Prostate gland (tissue), 2 donors: Measurements from ENCODE around the gene PLPP6. TPM values are rescaled to one million over a fixed set of nuclear protein-coding genes. Genes with fewer than 3 reads are reported as not detected.

ENCODE experiments used
- DNase-seq: peaks from one replicate; pipeline ENCODE4 v3.0.0-alpha.2; 2019; ENCODE audit warnings: low spot score
- H3K27ac ChIP-seq, 2 donors: fragments of 200-600 bp; sonication (generic); 2 replicates each; pipeline ENCODE4 v1.5.1; 2017 to 2019
- H3K27me3 ChIP-seq: fragments of 200-600 bp; sonication (generic); replicated peaks from 2 replicates; pipeline ENCODE4 v1.5.1; 2019; ENCODE audit not compliant: insufficient read depth
- H3K36me3 ChIP-seq, 2 donors: fragments of 200-600 bp; sonication (generic); 1 replicate in 1 of 2; 2 replicates in 1 of 2; pipeline versions ENCODE4 v1.5.1 to v1.8.1; 2017 to 2019
- H3K4me1 ChIP-seq: fragments of 200-600 bp; sonication (generic); replicated peaks from 2 replicates; pipeline ENCODE4 v1.5.1; 2019
- H3K4me3 ChIP-seq, 2 donors: fragments of 200-600 bp; sonication (generic); 2 replicates each; pipeline ENCODE4 v1.5.1; 2017 to 2019
- H3K9me3 ChIP-seq: fragments of 200-600 bp; sonication (generic); 2 replicates; pipeline ENCODE4 v1.5.1; 2017
- POLR2A ChIP-seq: fragments of 450-650 bp; IDR thresholded peaks from one replicate; pipeline ENCODE4 v1.6.1; 2016; ENCODE audit warnings: antibody characterized with exemption, mild to moderate bottlenecking
- POLR2AphosphoS5 ChIP-seq: sonication (generic); formaldehyde crosslinking; IDR thresholded peaks from one replicate; pipeline ENCODE4 v1.6.1; 2017; ENCODE audit warnings: antibody characterized with exemption
- WGBS: methylation state at CpG from one replicate; pipeline ENCODE4 v1.1.5; 2018; 5-methylcytosine and 5-hydroxymethylcytosine counted together
- intact Hi-C: fragments of 100-400 bp; cut with DNase I; formaldehyde crosslinking; loops from one replicate; pipeline ENCODE4 v1.14.2; 2022
- total RNA-seq, 2 donors: library from RNA; depleted of rRNA; stranded (reverse); fragments of >200 nt; gene quantifications; one replicate each; pipeline ENCODE4 v1.1.0, GENCODE V29; 2016
- TF ChIP-seq, protein P1 (sequence below), 4 experiments: fragments of 200-600 bp in 2 of 4; fragments of 450-650 bp in 2 of 4; sonication (generic) in 2 of 4; IDR thresholded peaks; 1 replicate in 3 of 4; 2 replicates in 1 of 4; pipeline ENCODE4 v1.5.1; 2016 to 2019; ENCODE audit warnings: antibody characterized with exemption in 4 of 4, mild to moderate bottlenecking in 2 of 4, moderate library complexity in 2 of 4

Gene PLPP6
- total RNA-seq, 2 donors from 2014 or later = 15.6 to 32.5 TPM

DNA sequence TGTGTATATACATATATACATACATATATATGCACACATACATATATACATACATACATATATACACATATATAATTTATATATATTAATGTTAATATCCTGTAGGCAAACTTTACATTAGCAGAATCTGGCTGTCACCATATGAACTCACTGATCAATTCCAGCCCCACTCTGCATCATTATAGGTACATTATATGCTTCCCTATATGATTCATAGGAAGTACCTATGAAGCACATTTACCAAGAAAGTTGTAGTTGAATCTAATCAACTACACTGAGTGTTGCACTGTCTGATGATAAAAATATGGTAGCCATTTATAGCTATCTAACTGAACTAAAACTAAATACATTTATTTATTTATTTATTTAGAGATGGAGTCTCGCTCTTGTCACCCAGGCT, 9.6 kb downstream of the PLPP6 start:
- DNase-seq = no peak
- Histone ChIP-seq H3K4me3 (no peak overlapping the region), H3K9me3 (no peaks in the 10 kb centered on the region), H3K27me3 (no peaks in the 10 kb centered on the region), H3K36me3 (no peaks in the 10 kb centered on the region), H3K4me1 (no peaks in the 10 kb centered on the region), H3K27ac (no peak overlapping the region)
- TF ChIP-seq POLR2A (no peak), POLR2AphosphoS5 (no peak)
- TF ChIP-seq, protein P1, sequence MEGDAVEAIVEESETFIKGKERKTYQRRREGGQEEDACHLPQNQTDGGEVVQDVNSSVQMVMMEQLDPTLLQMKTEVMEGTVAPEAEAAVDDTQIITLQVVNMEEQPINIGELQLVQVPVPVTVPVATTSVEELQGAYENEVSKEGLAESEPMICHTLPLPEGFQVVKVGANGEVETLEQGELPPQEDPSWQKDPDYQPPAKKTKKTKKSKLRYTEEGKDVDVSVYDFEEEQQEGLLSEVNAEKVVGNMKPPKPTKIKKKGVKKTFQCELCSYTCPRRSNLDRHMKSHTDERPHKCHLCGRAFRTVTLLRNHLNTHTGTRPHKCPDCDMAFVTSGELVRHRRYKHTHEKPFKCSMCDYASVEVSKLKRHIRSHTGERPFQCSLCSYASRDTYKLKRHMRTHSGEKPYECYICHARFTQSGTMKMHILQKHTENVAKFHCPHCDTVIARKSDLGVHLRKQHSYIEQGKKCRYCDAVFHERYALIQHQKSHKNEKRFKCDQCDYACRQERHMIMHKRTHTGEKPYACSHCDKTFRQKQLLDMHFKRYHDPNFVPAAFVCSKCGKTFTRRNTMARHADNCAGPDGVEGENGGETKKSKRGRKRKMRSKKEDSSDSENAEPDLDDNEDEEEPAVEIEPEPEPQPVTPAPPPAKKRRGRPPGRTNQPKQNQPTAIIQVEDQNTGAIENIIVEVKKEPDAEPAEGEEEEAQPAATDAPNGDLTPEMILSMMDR (IDR thresholded peaks at IDR 0.05) = no peak
- 100% methylated on average over 1 of the region's 1 CpG for WGBS
- intact Hi-C loops = loop anchor here (10.0 kb wide), 1 partner anchor 953 kb away; the partner anchor contains the start of gene RIC1

DNA sequence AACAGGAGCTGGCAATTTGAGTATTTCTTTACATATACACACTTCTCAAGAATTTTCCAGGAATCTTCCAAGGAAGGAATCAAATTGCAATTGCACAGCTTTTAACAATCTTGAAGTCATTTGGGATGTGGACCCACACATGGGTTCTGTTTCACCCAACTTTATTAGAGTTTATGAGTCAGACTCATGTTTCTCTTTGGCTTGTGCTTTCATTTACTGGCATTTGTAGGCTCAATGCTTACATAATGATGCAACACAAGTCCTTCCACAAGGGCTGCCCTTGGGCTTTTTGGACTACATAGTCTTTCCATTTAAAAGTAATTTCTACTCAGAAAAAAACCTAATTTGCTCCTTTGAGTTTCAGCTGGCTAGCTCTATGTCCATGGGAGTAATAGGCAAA, 12.7 kb downstream of the PLPP6 start:
- Histone ChIP-seq H3K36me3 (no peaks in the 10 kb centered on the region), H3K9me3 (no peaks in the 10 kb centered on the region), H3K4me1 (no peaks in the 10 kb centered on the region), H3K27me3 (no peaks in the 10 kb centered on the region), H3K4me3 (no peak overlapping the region), H3K27ac (peak overlapping the region in 1 of 2 donors; percentile 12)
- peak; percentile 42 for DNase-seq
- TF ChIP-seq POLR2AphosphoS5 (peak; percentile 89), POLR2A (no peak)
- TF ChIP-seq, protein P1 (IDR thresholded peaks at IDR 0.05) = peak in 1 of 4 experiments; percentile 6
- intact Hi-C loops = loop anchor here (10.0 kb wide), 1 partner anchor 950 kb away; the partner anchor contains the start of gene RIC1

DNA sequence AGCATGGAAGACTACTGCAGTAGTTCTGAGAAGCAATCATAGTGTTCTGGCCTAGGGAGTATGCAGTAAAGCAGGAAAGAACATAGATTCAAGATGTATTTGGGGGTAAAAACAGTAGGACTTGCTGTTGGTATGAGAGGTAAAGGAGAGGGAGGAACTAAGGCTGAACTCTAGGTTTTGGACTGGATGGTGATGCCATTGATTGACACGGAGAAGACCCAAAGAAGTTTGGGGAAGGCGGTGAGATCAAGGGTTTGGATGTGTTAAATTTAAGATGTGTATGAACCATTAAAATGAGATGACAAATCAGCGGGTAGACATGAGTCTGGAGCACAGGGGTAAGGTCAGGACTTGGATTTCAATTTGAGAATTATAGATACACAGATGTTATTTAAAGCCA, 15.3 kb downstream of the PLPP6 start:
- Histone ChIP-seq H3K9me3 (no peaks in the 10 kb centered on the region), H3K27me3 (no peaks in the 10 kb centered on the region), H3K4me3 (no peak overlapping the region), H3K27ac (peak overlapping the region; percentile 94 to 98), H3K4me1 (no peaks in the 10 kb centered on the region), H3K36me3 (no peaks in the 10 kb centered on the region)
- WGBS = 80% methylated on average over 3 of the region's 3 CpGs
- intact Hi-C loops = loop anchor here (10.0 kb wide), 1 partner anchor 947 kb away; the partner anchor contains the start of gene RIC1
- no peak for DNase-seq
- TF ChIP-seq POLR2AphosphoS5 (no peak), POLR2A (no peak)
- TF ChIP-seq, protein P1 (IDR thresholded peaks at IDR 0.05) = no peak

DNA sequence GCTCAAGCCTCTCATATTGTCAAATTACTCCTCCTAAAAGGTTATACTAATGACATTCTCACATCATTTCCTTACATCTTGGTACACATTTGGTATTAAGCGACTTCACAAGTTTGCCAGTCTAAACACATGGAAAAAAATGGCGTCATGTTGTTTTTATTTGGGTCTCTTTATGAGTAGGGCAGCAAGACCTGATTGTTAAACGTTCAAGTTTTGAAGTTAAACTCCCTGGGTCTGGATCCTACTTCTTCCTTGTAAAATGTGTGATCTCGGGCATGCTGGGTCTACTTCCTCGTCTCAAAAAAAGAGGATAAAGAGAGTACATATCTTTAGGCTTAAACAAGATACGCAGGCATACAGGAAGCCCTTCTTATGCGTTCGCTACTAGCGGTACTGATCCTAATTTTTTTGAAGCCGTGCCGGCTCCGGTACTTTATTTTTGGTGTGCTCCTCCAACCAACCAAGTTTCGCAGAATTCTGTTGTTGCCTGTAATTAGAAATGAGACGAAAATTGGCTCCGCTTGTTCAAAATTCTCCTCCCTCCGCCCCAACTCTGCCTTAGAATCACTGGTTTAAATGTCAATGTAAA, 16.7 kb downstream of the PLPP6 start:
- no peaks in the 10 kb centered on the region for H3K36me3 ChIP-seq
- no peaks in the 10 kb centered on the region for H3K9me3 ChIP-seq
- peak overlapping the region; percentile 54 to 92 for H3K4me3 ChIP-seq
- H3K27ac ChIP-seq = peak overlapping the region; percentile 94 to 98
- H3K27me3 ChIP-seq = no peaks in the 10 kb centered on the region
- no peaks in the 10 kb centered on the region for H3K4me1 ChIP-seq
- TF ChIP-seq, protein P1 (IDR thresholded peaks at IDR 0.05) = no peak
- TF ChIP-seq POLR2A (no peak), POLR2AphosphoS5 (no peak)
- 0% methylated on average over 16 of the region's 16 CpGs for WGBS
- DNase-seq = no peak
- intact Hi-C loops = loop anchor here (10.0 kb wide), 1 partner anchor 946 kb away; the partner anchor contains the start of gene RIC1
